Spinal cord (tissue), 10 donors: ENCODE measurements around the gene ACTR3C. TPM values are rescaled to one million over a fixed set of nuclear protein-coding genes. Genes with fewer than 3 reads are reported as not detected.
A peak's percentile ranks its signal among the peaks of the same experiment; 100 is the strongest.

Experiments
- DNase-seq, 6 donors: peaks; one replicate each; pipeline versions ENCODE4 v3.0.0 to v3.0.0-alpha.2; 2013 to 2015; ENCODE audit warnings: low spot score in 6 of 6, low read depth in 4 of 6
- H3K27ac ChIP-seq: one replicate; pipeline ENCODE4 v1.5.1; 2013; ENCODE audit warnings: low read depth, low read length, control low read depth
- H3K27me3 ChIP-seq: one replicate; pipeline ENCODE4 v1.6.1; 2013; ENCODE audit warnings: low read length; ENCODE audit not compliant: control insufficient read depth, insufficient read depth
- H3K36me3 ChIP-seq: one replicate; pipeline ENCODE4 v1.6.1; 2013; ENCODE audit warnings: low read length; ENCODE audit not compliant: control insufficient read depth, insufficient read depth
- H3K4me1 ChIP-seq: one replicate; pipeline ENCODE4 v1.6.1; 2013; ENCODE audit warnings: low read length; ENCODE audit not compliant: control insufficient read depth, insufficient read depth
- H3K4me3 ChIP-seq: one replicate; pipeline ENCODE4 v1.5.1; 2013; ENCODE audit warnings: low read depth, low read length, control low read depth
- H3K9me3 ChIP-seq: one replicate; pipeline ENCODE4 v1.6.1; 2013; ENCODE audit warnings: low read length; ENCODE audit not compliant: control insufficient read depth, insufficient read depth
- WGBS: methylation state at CpG from one replicate; pipeline ENCODE4 v1.1.5; 2013; ENCODE audit warnings: missing lambda C conversion rate; ENCODE audit not compliant: insufficient coverage; 5-methylcytosine and 5-hydroxymethylcytosine counted together
- polyA plus RNA-seq, 2 donors: library from polyadenylated mRNA; unstranded; fragments of 120-200 nt; gene quantifications; one replicate each; pipeline ENCODE4 v1.2.1, GENCODE V29; 2013; ENCODE audit not compliant: insufficient read length in 2 of 2
- total RNA-seq, 2 donors: library from RNA; depleted of rRNA in 1 of 2; stranded (reverse); fragments of 120-200 nt in 1 of 2; fragments of >200 nt in 1 of 2; gene quantifications; one replicate each; pipeline versions ENCODE4 v1.2.3 to v1.2.4, GENCODE V29; 2013 to 2014
- donor health status: healthy.

ACTR3C gene
- total and polyA plus RNA-seq, 4 donors, result 1.1 to 5.8 (median 4.3) TPM

GRCh38 chr7:150329331-150330120 is 6.2 kb upstream of the ACTR3C start:
- peaks cover 80% of the 10 kb centered on the region for H3K36me3 ChIP-seq
- no peak overlapping the region for H3K27ac ChIP-seq
- H3K9me3 ChIP-seq, result no peaks in the 10 kb centered on the region
- WGBS, result 49% methylated on average over 18 of the region's 22 CpGs
- peak in 2 of 6 donors; percentile 7 to 40 for DNase-seq
- H3K27me3 ChIP-seq, result no peaks in the 10 kb centered on the region
- H3K4me3 ChIP-seq, result no peak overlapping the region
- peaks cover 16% of the 10 kb centered on the region for H3K4me1 ChIP-seq

- WGBS, result no CpG with 5 or more reads among the region's 3 CpGs
Measured at GRCh38 chr7:150327308-150327707, 4.0 kb upstream of the ACTR3C start.

GRCh38 chr7:150326657-150327268 is 3.4 kb upstream of the ACTR3C start:
- H3K9me3 ChIP-seq, result no peaks in the 10 kb centered on the region
- H3K4me3 ChIP-seq, result no peak overlapping the region
- H3K36me3 ChIP-seq, result peaks cover 60% of the 10 kb centered on the region
- H3K4me1 ChIP-seq, result peaks cover 31% of the 10 kb centered on the region
- no peaks in the 10 kb centered on the region for H3K27me3 ChIP-seq
- 93% methylated on average over 2 of the region's 4 CpGs for WGBS
- H3K27ac ChIP-seq, result no peak overlapping the region
- no peak for DNase-seq

More at GRCh38 chr7:150327308-150327707, 4.0 kb upstream of the ACTR3C start:
- no peak for DNase-seq
- H3K9me3 ChIP-seq, result no peaks in the 10 kb centered on the region
- no peak overlapping the region for H3K27ac ChIP-seq
- no peak overlapping the region for H3K4me3 ChIP-seq
- peaks cover 65% of the 10 kb centered on the region for H3K36me3 ChIP-seq
- no peaks in the 10 kb centered on the region for H3K27me3 ChIP-seq
- H3K4me1 ChIP-seq, result peaks cover 31% of the 10 kb centered on the region

GRCh38 chr7:150325901-150326300 is 2.6 kb upstream of the ACTR3C start:
- no peak for DNase-seq
- H3K27me3 ChIP-seq, result no peaks in the 10 kb centered on the region
- peaks cover 31% of the 10 kb centered on the region for H3K4me1 ChIP-seq
- H3K36me3 ChIP-seq, result peaks cover 53% of the 10 kb centered on the region
- H3K9me3 ChIP-seq, result no peaks in the 10 kb centered on the region
- H3K4me3 ChIP-seq, result no peak overlapping the region
- H3K27ac ChIP-seq, result no peak overlapping the region
- 100% methylated on average over 1 of the region's 6 CpGs for WGBS

GRCh38 chr7:150325110-150325611 is 1.8 kb upstream of the ACTR3C start:
- Histone ChIP-seq H3K27me3 (no peaks in the 10 kb centered on the region), H3K4me3 (no peak overlapping the region), H3K4me1 (peaks cover 28% of the 10 kb centered on the region), H3K36me3 (peaks cover 46% of the 10 kb centered on the region), H3K27ac (no peak overlapping the region), H3K9me3 (no peaks in the 10 kb centered on the region)
- no peak for DNase-seq
- WGBS, result 95% methylated on average over 7 of the region's 10 CpGs

- H3K9me3 ChIP-seq, result no peaks in the 10 kb centered on the region
- no peak overlapping the region for H3K27ac ChIP-seq
Measured at GRCh38 chr7:150324373-150324961, 1.1 kb upstream of the ACTR3C start.

GRCh38 chr7:150323682-150324372 is 482 bp upstream of the ACTR3C start:
- peaks cover 33% of the 10 kb centered on the region for H3K36me3 ChIP-seq
- WGBS, result 18% methylated on average over 8 of the region's 16 CpGs
- H3K27ac ChIP-seq, result no peak overlapping the region
- no peaks in the 10 kb centered on the region for H3K27me3 ChIP-seq
- H3K4me3 ChIP-seq, result peak overlapping the region; percentile 47
- H3K9me3 ChIP-seq, result no peaks in the 10 kb centered on the region
- DNase-seq, result peak in 2 of 6 donors; percentile 46 to 59
- peaks cover 24% of the 10 kb centered on the region for H3K4me1 ChIP-seq

More at GRCh38 chr7:150324373-150324961, 1.1 kb upstream of the ACTR3C start:
- no peaks in the 10 kb centered on the region for H3K27me3 ChIP-seq
- peak overlapping the region; percentile 47 for H3K4me3 ChIP-seq
- 54% methylated on average over 12 of the region's 12 CpGs for WGBS
- H3K4me1 ChIP-seq, result peaks cover 24% of the 10 kb centered on the region
- DNase-seq, result no peak
- peaks cover 39% of the 10 kb centered on the region for H3K36me3 ChIP-seq

GRCh38 chr7:150322114-150322832 is 1.1 kb downstream of the ACTR3C start:
- peaks cover 24% of the 10 kb centered on the region for H3K4me1 ChIP-seq
- H3K36me3 ChIP-seq, result peaks cover 22% of the 10 kb centered on the region
- peak overlapping the region; percentile 47 for H3K4me3 ChIP-seq
- peak in 2 of 6 donors; percentile 40 to 51 for DNase-seq
- no peaks in the 10 kb centered on the region for H3K9me3 ChIP-seq
- no peaks in the 10 kb centered on the region for H3K27me3 ChIP-seq
- H3K27ac ChIP-seq, result no peak overlapping the region
- 66% methylated on average over 2 of the region's 4 CpGs for WGBS

- Histone ChIP-seq H3K36me3 (peaks cover 18% of the 10 kb centered on the region), H3K4me1 (peaks cover 24% of the 10 kb centered on the region), H3K9me3 (no peaks in the 10 kb centered on the region), H3K4me3 (no peak overlapping the region), H3K27ac (no peak overlapping the region), H3K27me3 (no peaks in the 10 kb centered on the region)
- DNase-seq, result no peak
- 100% methylated on average over 3 of the region's 3 CpGs for WGBS
Measured at GRCh38 chr7:150321788-150322113, 1.6 kb downstream of the ACTR3C start.
